ENCODE data around the gene SLC5A12.
"Not testable (repeated sequence)": the region's sequence is repeated elsewhere in the genome, so short reads cannot be mapped to it uniquely, and the experiment has no call there.

Gene SLC5A12

GRCh38 chr11:26662916-26663315, 58.9 kb downstream of the SLC5A12 start:
- no peaks in the 10 kb centered on the region for H3K4me1 ChIP-seq (ENCODE audit: control insufficient read depth in 1 of 2, insufficient read depth in 1 of 2, low read depth in 1 of 2, low read length in 1 of 2)
- H3K4me3 ChIP-seq (ENCODE audit: low read depth in 1 of 2, low read length in 1 of 2), result no peak overlapping the region
- H3K36me3 ChIP-seq, result no peaks in the 10 kb centered on the region
- no peaks in the 10 kb centered on the region for H3K27me3 ChIP-seq
- no peaks in the 10 kb centered on the region for H3K9me3 ChIP-seq
- no peak overlapping the region for H3K27ac ChIP-seq
- TF ChIP-seq, protein P1, sequence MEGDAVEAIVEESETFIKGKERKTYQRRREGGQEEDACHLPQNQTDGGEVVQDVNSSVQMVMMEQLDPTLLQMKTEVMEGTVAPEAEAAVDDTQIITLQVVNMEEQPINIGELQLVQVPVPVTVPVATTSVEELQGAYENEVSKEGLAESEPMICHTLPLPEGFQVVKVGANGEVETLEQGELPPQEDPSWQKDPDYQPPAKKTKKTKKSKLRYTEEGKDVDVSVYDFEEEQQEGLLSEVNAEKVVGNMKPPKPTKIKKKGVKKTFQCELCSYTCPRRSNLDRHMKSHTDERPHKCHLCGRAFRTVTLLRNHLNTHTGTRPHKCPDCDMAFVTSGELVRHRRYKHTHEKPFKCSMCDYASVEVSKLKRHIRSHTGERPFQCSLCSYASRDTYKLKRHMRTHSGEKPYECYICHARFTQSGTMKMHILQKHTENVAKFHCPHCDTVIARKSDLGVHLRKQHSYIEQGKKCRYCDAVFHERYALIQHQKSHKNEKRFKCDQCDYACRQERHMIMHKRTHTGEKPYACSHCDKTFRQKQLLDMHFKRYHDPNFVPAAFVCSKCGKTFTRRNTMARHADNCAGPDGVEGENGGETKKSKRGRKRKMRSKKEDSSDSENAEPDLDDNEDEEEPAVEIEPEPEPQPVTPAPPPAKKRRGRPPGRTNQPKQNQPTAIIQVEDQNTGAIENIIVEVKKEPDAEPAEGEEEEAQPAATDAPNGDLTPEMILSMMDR (IDR thresholded peaks at IDR 0.05), result no peak

- TF ChIP-seq, protein P1 (IDR thresholded peaks at IDR 0.05), result no peak
- no peak overlapping the region for H3K4me3 ChIP-seq (ENCODE audit: low read depth in 1 of 2, low read length in 1 of 2)
- H3K27me3 ChIP-seq, result no peaks in the 10 kb centered on the region
- no peaks in the 10 kb centered on the region for H3K4me1 ChIP-seq (ENCODE audit: control insufficient read depth in 1 of 2, insufficient read depth in 1 of 2, low read depth in 1 of 2, low read length in 1 of 2)
- H3K9me3 ChIP-seq, result no peaks in the 10 kb centered on the region
- H3K36me3 ChIP-seq, result no peaks in the 10 kb centered on the region
- H3K27ac ChIP-seq, result no peak overlapping the region
Observed at GRCh38 chr11:26655287-26655686, 66.6 kb downstream of the SLC5A12 start.

GRCh38 chr11:26651916-26652315, 69.9 kb downstream of the SLC5A12 start:
- no peaks in the 10 kb centered on the region for H3K36me3 ChIP-seq
- H3K9me3 ChIP-seq, result no peaks in the 10 kb centered on the region
- H3K4me3 ChIP-seq (ENCODE audit: low read depth in 1 of 2, low read length in 1 of 2), result no peak overlapping the region
- no peak overlapping the region for H3K27ac ChIP-seq
- no peaks in the 10 kb centered on the region for H3K4me1 ChIP-seq (ENCODE audit: control insufficient read depth in 1 of 2, insufficient read depth in 1 of 2, low read depth in 1 of 2, low read length in 1 of 2)
- H3K27me3 ChIP-seq, result no peaks in the 10 kb centered on the region
- TF ChIP-seq, protein P1 (IDR thresholded peaks at IDR 0.05), result no peak

DNA sequence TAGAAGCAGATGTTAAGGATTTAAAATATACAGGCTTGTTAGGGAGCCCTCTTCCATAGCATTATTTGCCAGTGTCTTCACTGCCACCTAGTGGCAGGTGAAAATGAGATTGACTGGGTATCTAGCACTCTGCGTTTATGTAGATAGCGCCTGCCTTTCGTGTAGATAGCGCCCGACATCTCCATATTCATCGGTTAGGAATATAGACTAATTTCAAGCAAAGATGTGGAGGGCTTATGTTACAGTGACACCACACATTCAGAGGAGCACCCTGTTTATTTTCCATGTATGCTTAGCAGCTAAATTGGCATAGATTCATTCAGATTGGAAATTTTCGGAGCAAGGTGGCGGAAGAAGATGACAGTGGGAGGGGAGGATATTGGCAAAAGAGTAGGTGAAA, 72.0 kb downstream of the SLC5A12 start:
- no peaks in the 10 kb centered on the region for H3K9me3 ChIP-seq
- no peaks in the 10 kb centered on the region for H3K36me3 ChIP-seq
- H3K4me3 ChIP-seq (ENCODE audit: low read depth in 1 of 2, low read length in 1 of 2), result no peak overlapping the region

GRCh38 chr11:26643314-26643713, 78.5 kb downstream of the SLC5A12 start:
- H3K27ac ChIP-seq; H3K9me3 ChIP-seq; H3K4me3 ChIP-seq (ENCODE audit: low read depth in 1 of 2, low read length in 1 of 2); H3K4me1 ChIP-seq (ENCODE audit: control insufficient read depth in 1 of 2, insufficient read depth in 1 of 2, low read depth in 1 of 2, low read length in 1 of 2); H3K36me3 ChIP-seq; H3K27me3 ChIP-seq: not testable (repeated sequence)

More for the DNA sequence above, 72.0 kb downstream of the SLC5A12 start:
- Histone ChIP-seq H3K27me3 (no peaks in the 10 kb centered on the region), H3K27ac (no peak overlapping the region), H3K4me1 (ENCODE audit: control insufficient read depth in 1 of 2, insufficient read depth in 1 of 2, low read depth in 1 of 2, low read length in 1 of 2) (no peaks in the 10 kb centered on the region)
- TF ChIP-seq, protein P1 (IDR thresholded peaks at IDR 0.05), result no peak

DNA sequence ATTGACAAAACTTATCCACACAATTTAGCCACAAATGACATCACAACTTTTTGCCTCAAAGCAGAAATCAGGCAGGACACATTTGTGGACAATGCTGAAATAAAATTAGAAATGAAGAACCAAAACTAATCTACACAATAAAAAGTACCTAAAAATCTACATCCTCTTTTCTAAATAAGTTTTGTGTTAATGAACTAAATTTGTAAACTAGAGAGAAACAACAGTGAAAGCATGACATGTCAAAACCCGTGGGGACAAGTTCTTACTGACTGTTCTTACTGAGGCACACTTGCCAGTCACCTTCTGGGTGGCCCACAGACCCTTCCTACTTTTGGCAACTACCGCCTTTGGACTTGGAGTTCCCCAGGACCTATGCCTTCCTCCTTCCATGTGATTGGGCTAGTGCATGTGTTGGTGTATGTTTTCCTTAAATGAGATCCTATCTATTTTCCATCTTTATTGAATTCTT, 89.1 kb downstream of the SLC5A12 start:
- Histone ChIP-seq H3K4me1 (ENCODE audit: control insufficient read depth in 1 of 2, insufficient read depth in 1 of 2, low read depth in 1 of 2, low read length in 1 of 2) (no peaks in the 10 kb centered on the region), H3K27ac (no peak overlapping the region), H3K36me3 (no peaks in the 10 kb centered on the region), H3K4me3 (ENCODE audit: low read depth in 1 of 2, low read length in 1 of 2) (no peak overlapping the region), H3K27me3 (no peaks in the 10 kb centered on the region), H3K9me3 (no peaks in the 10 kb centered on the region)
- TF ChIP-seq, protein P1 (IDR thresholded peaks at IDR 0.05), result no peak
